ENCODE measurements around the gene RLN2.

Gene RLN2

GRCh38 chr9:5310851-5311250 lies 6.3 kb upstream of the RLN2 start:
- no peaks in the 10 kb centered on the region for H3K36me3 ChIP-seq (replicated peaks)
- no peak overlapping the region for H3K4me3 ChIP-seq (ENCODE audit: low read depth, low read length)
- H3K27ac ChIP-seq, result no peak overlapping the region
- TF ChIP-seq CTCF (IDR thresholded peaks at IDR 0.05; ENCODE audit: low read depth, low read length, missing control alignments), result no peak
- in situ Hi-C loops (cut with HindIII; ENCODE audit: low pct_ligation_motif_present, low sequenced_read_pairs), result no loop called here
- peaks cover 2% of the 10 kb centered on the region for H3K27me3 ChIP-seq (replicated peaks)
- no peak for DNase-seq

GRCh38 chr9:5305741-5306140 lies 1.2 kb upstream of the RLN2 start:
- DNase-seq, result no peak
- Histone ChIP-seq H3K27ac (no peak overlapping the region), H3K36me3 (replicated peaks) (no peaks in the 10 kb centered on the region), H3K4me3 (ENCODE audit: low read depth, low read length) (no peak overlapping the region), H3K27me3 (replicated peaks) (peaks cover 2% of the 10 kb centered on the region)
- TF ChIP-seq CTCF (IDR thresholded peaks at IDR 0.05; ENCODE audit: low read depth, low read length, missing control alignments), result no peak
- in situ Hi-C loops (cut with HindIII; ENCODE audit: low pct_ligation_motif_present, low sequenced_read_pairs), result no loop called here

GRCh38 chr9:5301544-5301943 lies 3.0 kb downstream of the RLN2 start:
- Histone ChIP-seq H3K4me3 (ENCODE audit: low read depth, low read length) (no peak overlapping the region), H3K27ac (no peak overlapping the region), H3K36me3 (replicated peaks) (no peaks in the 10 kb centered on the region), H3K27me3 (replicated peaks) (no peaks in the 10 kb centered on the region)
- no peak for TF ChIP-seq CTCF (IDR thresholded peaks at IDR 0.05; ENCODE audit: low read depth, low read length, missing control alignments)
- in situ Hi-C loops (cut with HindIII; ENCODE audit: low pct_ligation_motif_present, low sequenced_read_pairs), result no loop called here
- DNase-seq, result no peak

- DNase-seq, result no peak
- no peaks in the 10 kb centered on the region for H3K36me3 ChIP-seq (replicated peaks)
- in situ Hi-C loops (cut with HindIII; ENCODE audit: low pct_ligation_motif_present, low sequenced_read_pairs), result no loop called here
- no peak overlapping the region for H3K4me3 ChIP-seq (ENCODE audit: low read depth, low read length)
- no peaks in the 10 kb centered on the region for H3K27me3 ChIP-seq (replicated peaks)
- TF ChIP-seq CTCF (IDR thresholded peaks at IDR 0.05; ENCODE audit: low read depth, low read length, missing control alignments), result no peak
- no peak overlapping the region for H3K27ac ChIP-seq
These were observed 12.4 kb downstream of the RLN2 start for GRCh38 chr9:5292141-5292540.

GRCh38 chr9:5288591-5288990 lies 15.9 kb downstream of the RLN2 start:
- H3K4me3 ChIP-seq (ENCODE audit: low read depth, low read length), result no peak overlapping the region
- TF ChIP-seq CTCF (IDR thresholded peaks at IDR 0.05; ENCODE audit: low read depth, low read length, missing control alignments), result no peak
- no peak overlapping the region for H3K27ac ChIP-seq
- DNase-seq, result no peak
- no peaks in the 10 kb centered on the region for H3K36me3 ChIP-seq (replicated peaks)
- no peaks in the 10 kb centered on the region for H3K27me3 ChIP-seq (replicated peaks)
- in situ Hi-C loops (cut with HindIII; ENCODE audit: low pct_ligation_motif_present, low sequenced_read_pairs), result no loop called here

- no peak overlapping the region for H3K27ac ChIP-seq
- no peak for DNase-seq
- TF ChIP-seq CTCF (IDR thresholded peaks at IDR 0.05; ENCODE audit: low read depth, low read length, missing control alignments), result no peak
- no peak overlapping the region for H3K4me3 ChIP-seq (ENCODE audit: low read depth, low read length)
- in situ Hi-C loops (cut with HindIII; ENCODE audit: low pct_ligation_motif_present, low sequenced_read_pairs), result no loop called here
- no peaks in the 10 kb centered on the region for H3K36me3 ChIP-seq (replicated peaks)
- no peaks in the 10 kb centered on the region for H3K27me3 ChIP-seq (replicated peaks)
These were observed 18.3 kb downstream of the RLN2 start for GRCh38 chr9:5286262-5286661.

All from brain microvascular endothelial cell (primary cell).